ENCODE results near the gene BCAN.

The BCAN gene

GRCh38 chr1:156689953-156690674 is 48.2 kb downstream of the BCAN start:
- no peaks in the 10 kb centered on the region for H3F3A ChIP-seq (ENCODE audit: control insufficient read depth, insufficient read depth)
- H4K20me1 ChIP-seq (ENCODE audit: control insufficient read depth, insufficient read depth, low read depth, low read length), result no peaks in the 10 kb centered on the region
- TF ChIP-seq CTCF (IDR thresholded peaks at IDR 0.05; ENCODE audit: low read depth, low read length, poor library complexity, severe bottlenecking) (no peak), EZH2phosphoT487 (IDR thresholded peaks at IDR 0.05; ENCODE audit: borderline replicate concordance, low read length) (no peak)
- H3K4me3 ChIP-seq (ENCODE audit: low read length), result no peak overlapping the region
- peaks cover 50% of the 10 kb centered on the region for H3K27me3 ChIP-seq (ENCODE audit: control insufficient read depth, low read length)
- H3K36me3 ChIP-seq (ENCODE audit: control insufficient read depth, low read length), result no peaks in the 10 kb centered on the region
- no peaks in the 10 kb centered on the region for H3K79me2 ChIP-seq (ENCODE audit: control insufficient read depth, low read length)
- H3K4me2 ChIP-seq (ENCODE audit: low read length), result no peak overlapping the region
- no peak overlapping the region for H3K27ac ChIP-seq (ENCODE audit: low read depth, low read length)
- H3K9me3 ChIP-seq (ENCODE audit: control insufficient read depth, insufficient read depth, low read length), result no peaks in the 10 kb centered on the region
- peaks cover 22% of the 10 kb centered on the region for H3K4me1 ChIP-seq (ENCODE audit: control insufficient read depth, low read length)
- no peaks in the 10 kb centered on the region for H3K9me2 ChIP-seq (replicated peaks; ENCODE audit: control insufficient read depth, low read length)

GRCh38 chr1:156690675-156691036 is 48.7 kb downstream of the BCAN start:
- Histone ChIP-seq H3K4me1 (ENCODE audit: control insufficient read depth, low read length) (peaks cover 22% of the 10 kb centered on the region), H3K79me2 (ENCODE audit: control insufficient read depth, low read length) (no peaks in the 10 kb centered on the region), H3K9me2 (replicated peaks; ENCODE audit: control insufficient read depth, low read length) (no peaks in the 10 kb centered on the region), H3K36me3 (ENCODE audit: control insufficient read depth, low read length) (no peaks in the 10 kb centered on the region), H3K4me2 (ENCODE audit: low read length) (no peak overlapping the region), H3K4me3 (ENCODE audit: low read length) (no peak overlapping the region), H3K27ac (ENCODE audit: low read depth, low read length) (no peak overlapping the region), H3K27me3 (ENCODE audit: control insufficient read depth, low read length) (peaks cover 50% of the 10 kb centered on the region), H3K9me3 (ENCODE audit: control insufficient read depth, insufficient read depth, low read length) (no peaks in the 10 kb centered on the region), H4K20me1 (ENCODE audit: control insufficient read depth, insufficient read depth, low read depth, low read length) (no peaks in the 10 kb centered on the region), H3F3A (ENCODE audit: control insufficient read depth, insufficient read depth) (no peaks in the 10 kb centered on the region)
- TF ChIP-seq CTCF (IDR thresholded peaks at IDR 0.05; ENCODE audit: low read depth, low read length, poor library complexity, severe bottlenecking), result no peak
- no peak for TF ChIP-seq EZH2phosphoT487 (IDR thresholded peaks at IDR 0.05; ENCODE audit: borderline replicate concordance, low read length)

- Histone ChIP-seq H3K27ac (ENCODE audit: low read depth, low read length) (no peak overlapping the region), H3K4me3 (ENCODE audit: low read length) (no peak overlapping the region), H3K9me2 (replicated peaks; ENCODE audit: control insufficient read depth, low read length) (no peaks in the 10 kb centered on the region), H3F3A (ENCODE audit: control insufficient read depth, insufficient read depth) (no peaks in the 10 kb centered on the region), H3K27me3 (ENCODE audit: control insufficient read depth, low read length) (peaks cover 50% of the 10 kb centered on the region), H3K9me3 (ENCODE audit: control insufficient read depth, insufficient read depth, low read length) (no peaks in the 10 kb centered on the region), H3K36me3 (ENCODE audit: control insufficient read depth, low read length) (no peaks in the 10 kb centered on the region), H3K4me1 (ENCODE audit: control insufficient read depth, low read length) (peaks cover 22% of the 10 kb centered on the region), H4K20me1 (ENCODE audit: control insufficient read depth, insufficient read depth, low read depth, low read length) (no peaks in the 10 kb centered on the region), H3K4me2 (ENCODE audit: low read length) (no peak overlapping the region), H3K79me2 (ENCODE audit: control insufficient read depth, low read length) (no peaks in the 10 kb centered on the region)
- TF ChIP-seq CTCF (IDR thresholded peaks at IDR 0.05; ENCODE audit: low read depth, low read length, poor library complexity, severe bottlenecking) (no peak), EZH2phosphoT487 (IDR thresholded peaks at IDR 0.05; ENCODE audit: borderline replicate concordance, low read length) (no peak)
Observed at GRCh38 chr1:156691191-156691590, 49.3 kb downstream of the BCAN start.
